Activated T-helper 9 cell treated with anti-CD3 and anti-CD28 coated beads, Interleukin-2, amount 50 U/mL, for 16 hours (primary cell): ENCODE data around the gene NFKBIB.

ENCODE experiments used
- DNase-seq: peaks from one replicate; pipeline ENCODE4 v3.0.0-alpha.2; 2020; ENCODE audit warnings: low read depth

NFKBIB gene

GRCh38 chr19:38904581-38905539, 5.1 kb downstream of the NFKBIB start:
- no peak for DNase-seq

GRCh38 chr19:38905620-38906019, 5.9 kb downstream of the NFKBIB start:
- no peak for DNase-seq

- no peak for DNase-seq
Measured at GRCh38 chr19:38907227-38907626, 7.5 kb downstream of the NFKBIB start.

GRCh38 chr19:38907670-38908069, 7.9 kb downstream of the NFKBIB start:
- no peak for DNase-seq

- DNase-seq = no peak
Measured at GRCh38 chr19:38908911-38909310, 9.1 kb downstream of the NFKBIB start.

- DNase-seq = no peak
Measured at GRCh38 chr19:38910488-38910887, 10.7 kb downstream of the NFKBIB start.

- no peak for DNase-seq
Measured at GRCh38 chr19:38911388-38912001, 11.7 kb downstream of the NFKBIB start.

- no peak for DNase-seq
Measured at GRCh38 chr19:38912600-38913514, 13.1 kb downstream of the NFKBIB start.

- DNase-seq = no peak
Measured at GRCh38 chr19:38913958-38914357, 14.2 kb downstream of the NFKBIB start.

GRCh38 chr19:38915329-38916321, 15.9 kb downstream of the NFKBIB start:
- no peak for DNase-seq

GRCh38 chr19:38917516-38917915, 17.7 kb downstream of the NFKBIB start:
- DNase-seq = no peak

GRCh38 chr19:38917921-38918491, 18.2 kb downstream of the NFKBIB start:
- DNase-seq = no peak

- DNase-seq = no peak
Measured at GRCh38 chr19:38918526-38918925, 18.8 kb downstream of the NFKBIB start.

- no peak for DNase-seq
Measured at GRCh38 chr19:38919837-38920601, 20.2 kb downstream of the NFKBIB start.

GRCh38 chr19:38920602-38921419, 21.0 kb downstream of the NFKBIB start:
- no peak for DNase-seq

- DNase-seq = no peak
Measured at GRCh38 chr19:38921420-38922274, 21.9 kb downstream of the NFKBIB start.

GRCh38 chr19:38922482-38922881, 22.7 kb downstream of the NFKBIB start:
- DNase-seq = no peak

GRCh38 chr19:38924388-38924787, 24.6 kb downstream of the NFKBIB start:
- DNase-seq = no peak
